GM12892 (cell line): ENCODE results near the gene STX7.

ENCODE experiments used
- DNase-seq: peaks from one replicate; pipeline ENCODE4 v3.0.0; 2011; ENCODE audit not compliant: insufficient read length
- FAIRE-seq: peaks from 2 replicates; lab custom pipeline; 2011; peaks lifted over from hg19 to GRCh38; lab: Jason Lieb, UNC
- POLR2A ChIP-seq: IDR thresholded peaks from 2 replicates; pipeline ENCODE4 v1.6.1; 2011; ENCODE audit warnings: low read depth, low read length, control low read depth
- POLR2AphosphoS5 ChIP-seq: IDR thresholded peaks from 2 replicates; pipeline ENCODE4 v1.6.1; 2011; ENCODE audit warnings: low read depth, low read length, control low read depth
- TAF1 ChIP-seq: IDR thresholded peaks from 2 replicates; pipeline ENCODE4 v1.6.1; 2011; ENCODE audit warnings: low read depth, mild to moderate bottlenecking, control low read depth, low read length, borderline replicate concordance

STX7 gene

DNA sequence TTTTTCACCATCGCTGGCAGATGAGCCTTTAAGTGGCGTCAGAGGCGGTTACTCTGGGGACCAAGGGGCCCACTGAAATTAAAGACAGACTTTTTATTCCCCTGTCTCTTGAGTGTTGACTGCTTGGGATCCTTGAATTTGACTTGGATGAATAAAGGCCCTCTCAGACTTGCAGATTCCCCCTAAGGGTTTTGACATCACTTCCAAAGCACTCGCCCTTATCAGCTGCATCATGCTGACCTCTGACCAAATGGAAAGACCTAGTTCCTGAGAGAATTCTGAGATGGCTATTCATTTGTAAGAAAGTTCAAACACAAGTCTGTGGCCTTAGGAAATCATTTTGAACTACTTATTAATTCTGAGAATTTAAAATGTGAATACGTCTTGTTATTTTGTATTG is 98.2 kb downstream of the STX7 start:
- FAIRE-seq = no peak
- no peak for DNase-seq
- no peak for TF ChIP-seq POLR2AphosphoS5
- TF ChIP-seq POLR2A = no peak
- no peak for TF ChIP-seq TAF1

GRCh38 chr6:132414322-132414721 is 98.6 kb downstream of the STX7 start:
- DNase-seq = no peak
- TF ChIP-seq POLR2A (no peak), POLR2AphosphoS5 (no peak), TAF1 (no peak)
- no peak for FAIRE-seq

GRCh38 chr6:132413499-132413802 is 99.5 kb downstream of the STX7 start:
- FAIRE-seq (no peak), DNase-seq (no peak)
- no peak for TF ChIP-seq POLR2AphosphoS5
- no peak for TF ChIP-seq POLR2A
- TF ChIP-seq TAF1 = no peak

DNA sequence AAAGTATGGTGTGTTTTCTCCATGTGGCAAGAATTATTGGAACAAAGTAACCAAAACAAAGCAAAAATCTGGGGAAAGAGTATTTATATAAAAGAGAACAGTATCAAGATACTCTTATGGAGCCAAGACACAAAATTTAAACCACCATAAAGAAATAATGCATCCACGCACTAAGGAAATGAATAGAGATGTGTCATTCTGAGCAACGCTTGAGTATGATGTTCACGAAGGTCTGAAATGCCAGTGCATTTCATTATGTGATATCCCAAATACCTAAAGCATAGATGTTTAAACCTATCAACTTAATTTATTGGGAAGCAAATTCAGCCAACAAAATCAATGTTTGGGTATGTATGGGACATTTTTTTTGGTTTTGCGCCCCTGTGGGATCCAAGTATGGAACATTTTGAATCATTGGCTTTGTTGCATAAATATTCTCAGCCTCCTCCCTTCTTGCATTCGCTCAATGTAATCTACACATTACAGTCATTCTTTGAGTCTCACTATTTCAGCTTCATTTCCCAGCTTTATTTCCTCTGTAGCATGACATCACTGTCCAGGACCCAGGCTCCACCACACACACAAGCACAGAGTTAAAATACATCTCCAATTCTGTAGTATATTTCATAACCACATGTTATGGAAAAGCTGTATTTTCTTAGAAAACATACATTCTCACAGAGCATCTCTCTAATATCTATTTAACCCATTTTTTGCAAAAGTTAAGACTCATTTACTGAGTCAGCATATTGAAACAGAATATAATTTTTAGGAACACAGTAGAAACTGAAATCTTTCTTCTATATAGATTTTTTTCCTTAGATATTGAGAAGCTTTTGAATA is 100.0 kb downstream of the STX7 start:
- TF ChIP-seq POLR2A (no peak), TAF1 (no peak), POLR2AphosphoS5 (no peak)
- DNase-seq = no peak
- FAIRE-seq = no peak

GRCh38 chr6:132411296-132411695 is 101.6 kb downstream of the STX7 start:
- no peak for FAIRE-seq
- TF ChIP-seq POLR2A = no peak
- TF ChIP-seq TAF1 = no peak
- no peak for TF ChIP-seq POLR2AphosphoS5
- DNase-seq = no peak

DNA sequence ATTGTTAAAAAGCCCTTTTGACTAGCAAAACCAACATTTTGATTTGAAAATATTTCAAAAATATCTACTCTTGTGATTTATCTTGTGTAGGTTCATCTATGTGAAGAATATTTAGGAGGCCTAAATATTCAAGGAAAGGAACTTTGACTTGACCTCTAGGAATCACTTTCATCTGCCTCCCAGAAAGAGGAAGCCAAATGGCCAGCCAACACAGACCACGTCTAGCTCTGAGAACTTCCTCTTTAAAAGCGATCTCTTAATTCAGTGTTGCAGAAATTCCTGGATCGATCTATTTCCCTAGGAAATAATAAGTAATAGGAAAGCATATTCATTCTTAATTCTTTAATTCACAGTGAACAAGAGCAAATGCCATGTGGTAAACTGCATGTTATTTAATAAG is 102.1 kb downstream of the STX7 start:
- FAIRE-seq (no peak), DNase-seq (no peak)
- TF ChIP-seq TAF1 (no peak), POLR2A (no peak), POLR2AphosphoS5 (no peak)

DNA sequence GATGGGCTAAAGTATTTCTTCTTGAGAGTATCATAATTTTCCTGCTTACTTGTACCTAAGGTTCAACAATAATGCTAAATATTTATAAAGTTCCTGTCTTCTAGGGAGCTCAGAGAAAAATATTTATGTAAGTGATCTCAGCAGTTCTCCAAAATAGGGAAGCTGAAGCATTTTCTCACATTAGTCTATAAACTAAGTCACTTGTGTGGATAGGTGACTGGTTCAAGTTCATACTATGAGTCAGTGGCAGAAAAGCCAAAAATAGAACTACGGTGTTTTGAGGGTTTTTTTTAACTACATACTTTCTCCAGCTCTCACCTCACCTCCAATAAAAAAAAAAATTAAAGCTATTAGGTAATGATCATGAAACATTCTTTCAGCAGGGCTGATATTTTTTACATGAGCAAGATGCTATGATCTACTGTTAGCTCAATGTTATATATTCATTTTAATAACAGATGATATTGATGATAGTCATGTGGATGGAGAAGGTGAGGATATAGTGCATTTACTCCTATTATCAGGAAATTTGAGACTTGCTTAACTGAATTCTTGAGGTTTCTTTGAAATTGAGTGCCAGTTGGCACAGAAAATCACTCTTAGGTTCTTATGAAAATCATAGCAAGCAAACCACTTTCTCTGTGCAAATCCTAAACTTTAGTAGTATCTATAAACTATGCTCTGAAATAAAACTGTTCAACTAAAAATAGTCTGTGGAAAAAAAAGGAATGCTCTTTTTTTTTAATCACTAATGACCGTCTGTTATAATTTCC is 107.6 kb downstream of the STX7 start:
- TF ChIP-seq TAF1 = no peak
- TF ChIP-seq POLR2A = no peak
- TF ChIP-seq POLR2AphosphoS5 = no peak
- FAIRE-seq (peak; percentile 46), DNase-seq (no peak)

GRCh38 chr6:132404736-132405135 is 108.2 kb downstream of the STX7 start:
- FAIRE-seq (no peak), DNase-seq (no peak)
- no peak for TF ChIP-seq POLR2A
- no peak for TF ChIP-seq POLR2AphosphoS5
- TF ChIP-seq TAF1 = no peak

DNA sequence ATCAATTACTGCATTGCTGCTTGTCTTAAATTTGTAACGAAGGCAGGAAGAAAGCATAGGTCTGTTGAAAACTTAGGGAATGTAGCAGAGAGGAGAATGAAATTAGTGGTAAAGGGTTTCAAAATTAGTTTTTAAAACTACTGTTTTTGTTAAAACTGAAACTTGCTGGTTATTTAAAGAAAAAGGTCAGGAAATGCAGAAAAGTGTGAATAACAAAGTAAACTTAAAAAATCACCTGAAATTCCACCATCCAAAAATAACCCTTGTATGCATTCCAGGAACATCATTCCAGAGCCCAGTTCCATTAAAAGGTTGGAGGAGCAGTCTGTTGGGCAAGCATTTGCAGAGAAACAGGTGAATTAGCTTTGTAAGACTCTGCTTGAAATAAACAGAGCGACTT is 108.6 kb downstream of the STX7 start:
- FAIRE-seq (peak; percentile 73), DNase-seq (no peak)
- TF ChIP-seq POLR2AphosphoS5 (no peak), TAF1 (no peak), POLR2A (no peak)

GRCh38 chr6:132401618-132402285 is 111.2 kb downstream of the STX7 start:
- FAIRE-seq (no peak), DNase-seq (no peak)
- TF ChIP-seq POLR2AphosphoS5 (no peak), POLR2A (no peak), TAF1 (no peak)

DNA sequence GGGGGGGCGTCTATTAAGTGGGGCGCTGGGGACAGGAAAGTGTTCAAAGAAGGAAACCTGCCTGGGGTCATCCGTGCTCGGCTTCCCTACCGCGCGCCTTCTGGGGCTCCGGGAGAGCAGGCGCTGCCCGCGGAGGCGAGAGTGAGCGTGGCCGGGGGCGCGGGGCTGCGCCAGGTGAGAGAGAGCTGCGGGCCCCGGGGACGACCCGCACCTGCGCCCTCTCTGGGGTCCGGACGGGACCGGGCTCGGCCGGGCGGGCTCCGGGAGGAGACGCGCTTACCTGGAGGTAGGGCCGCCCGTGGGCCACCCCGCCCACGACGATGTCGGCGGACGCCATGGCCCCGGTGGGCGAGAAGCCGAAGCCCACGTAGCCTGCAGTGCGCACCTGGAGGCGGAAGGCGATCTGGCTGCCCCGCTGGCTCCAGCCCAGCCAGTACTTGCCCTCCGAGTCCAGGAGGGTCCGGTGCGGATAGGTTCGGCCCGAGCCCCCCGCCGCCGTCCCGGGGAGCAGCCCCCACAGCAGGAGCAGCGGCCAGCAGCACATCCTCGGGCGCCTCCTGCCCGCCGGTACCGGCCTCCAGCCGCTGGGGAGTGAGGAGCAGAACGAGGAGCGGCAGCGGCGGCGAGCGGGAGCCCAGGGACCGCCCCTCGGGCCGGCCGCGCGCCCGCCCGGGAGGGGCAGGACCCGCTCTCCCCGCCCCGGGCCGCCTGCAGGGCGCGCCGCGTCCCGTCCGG is 111.9 kb downstream of the STX7 start, which contains the start of gene MOXD1:
Gene MOXD1 (minus strand): TSS at position 593 of the 735 bp plus-strand sequence. CDS start 49 bp downstream, at position 544.
- DNase-seq = peak; percentile 50

More for the DNA sequence above, 111.9 kb downstream of the STX7 start, which contains the start of gene MOXD1:
- TF ChIP-seq POLR2A (no peak), TAF1 (no peak), POLR2AphosphoS5 (no peak)
- FAIRE-seq = no peak
